SK-N-MC (cell line): ENCODE measurements around the gene TTF1.

ENCODE experiments used
- EZH2 ChIP-seq: fragments of 200-600 bp; sonication (generic); IDR thresholded peaks from one replicate; pipeline ENCODE4 v1.6.1; 2017; ENCODE audit warnings: antibody characterized with exemption
- POLR2AphosphoS5 ChIP-seq: IDR thresholded peaks from 2 replicates; pipeline ENCODE4 v1.6.1; 2012; ENCODE audit warnings: mild to moderate bottlenecking, low read depth, low read length, borderline replicate concordance

DNA sequence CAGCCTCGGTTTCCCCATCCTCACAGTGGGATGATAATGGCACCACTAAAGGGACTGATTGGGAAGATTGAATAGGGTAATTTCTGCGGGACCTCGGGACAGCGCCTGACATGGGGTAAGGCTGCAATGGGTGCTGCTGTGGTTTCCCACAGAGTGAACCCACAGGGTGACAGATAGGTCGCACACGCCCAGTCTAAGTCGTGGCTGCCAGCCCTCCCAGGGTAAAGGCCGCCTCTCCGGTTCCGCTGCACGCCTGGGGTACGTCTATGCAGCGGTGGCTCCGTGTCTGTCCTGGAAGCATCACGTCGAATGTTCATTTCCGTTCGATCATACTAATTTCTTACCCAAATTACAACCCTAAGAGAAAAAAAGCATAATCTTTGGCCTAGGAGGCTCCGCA, 4.0 kb upstream of the TTF1 start:
- TF ChIP-seq POLR2AphosphoS5 (no peak), EZH2 (no peak)
